ENCODE data around the gene PSD. TPM values are rescaled to one million over a fixed set of nuclear protein-coding genes. Genes with fewer than 3 reads are reported as not detected.

PSD gene
- total RNA-seq, 1 experiment from 2014 or later = 3.4 TPM

DNA sequence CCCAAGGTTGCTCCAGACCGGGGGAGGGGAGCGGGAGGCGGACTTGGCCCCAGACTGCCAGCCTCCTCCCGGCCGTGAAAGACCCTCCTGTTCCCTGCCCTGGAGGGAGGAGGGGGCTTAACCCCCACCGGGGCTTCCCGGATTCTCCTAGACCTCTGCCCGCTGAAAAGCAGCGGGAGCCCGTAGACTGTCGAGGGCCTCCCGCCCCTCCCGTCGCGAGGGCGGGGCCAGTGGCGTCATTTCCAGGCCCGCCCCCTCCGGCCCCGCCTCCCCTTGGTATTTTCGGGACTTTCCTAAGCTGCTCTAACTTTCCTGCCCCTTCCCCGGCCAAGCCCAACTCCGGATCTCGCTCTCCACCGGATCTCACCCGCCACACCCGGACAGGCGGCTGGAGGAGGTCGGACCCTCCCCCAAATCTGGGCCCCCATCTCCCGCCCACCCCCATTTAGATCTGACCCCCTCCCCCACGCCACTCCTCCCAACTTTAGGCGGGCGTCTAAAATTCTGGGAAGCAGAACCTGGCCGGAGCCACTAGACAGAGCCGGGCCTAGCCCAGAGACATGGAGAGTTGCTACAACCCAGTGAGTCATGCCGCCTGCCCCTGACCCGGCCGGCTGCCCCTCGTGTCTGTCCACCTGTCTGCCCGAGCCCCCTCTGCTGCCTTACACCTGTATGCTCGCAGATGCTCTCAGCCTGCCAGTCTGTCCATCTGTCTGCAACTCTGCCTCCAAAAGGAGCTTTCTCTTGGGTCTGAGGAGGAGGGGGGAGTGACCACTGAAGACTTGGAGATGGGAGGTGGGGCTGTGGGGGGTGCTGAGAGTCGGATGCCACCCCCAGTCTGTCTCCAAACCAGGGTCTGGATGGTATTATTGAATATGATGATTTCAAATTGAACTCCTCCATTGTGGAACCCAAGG is 22.9 kb downstream of the PSD start, which contains the start of gene NFKB2:
Gene NFKB2, plus strand, starts transcription at position 306 of the 917 bp plus-strand sequence. Its CDS starts 255 bp downstream, at position 561.
- H2BK12ac ChIP-seq (ENCODE audit: insufficient read length, low read depth, low read length) = no peak within 1 kb of the TSS
- H4K8ac ChIP-seq (replicated peaks; ENCODE audit: insufficient read length, low read depth, low read length) = no peak within 1 kb of the TSS
- H2BK15ac ChIP-seq (ENCODE audit: low read depth, low read length) = no peak within 1 kb of the TSS
- H3K14ac ChIP-seq (ENCODE audit: insufficient read depth, low read length) = peak within 1 kb of the TSS; percentile 55; the same call in 1 of the 2 replicates
- H3K18ac ChIP-seq (ENCODE audit: insufficient read length, low read depth, low read length) = peak within 1 kb of the TSS; percentile 59
- no peak within 1 kb of the TSS for H2AFZ ChIP-seq (ENCODE audit: low read length)
- H3K4ac ChIP-seq (ENCODE audit: low read depth, low read length) = no peak within 1 kb of the TSS
- peak; percentile 92 for DNase-seq
- H3K23ac ChIP-seq (ENCODE audit: insufficient read length, low read depth, low read length) = no peak within 1 kb of the TSS
- H3K4me1 Mint-ChIP-seq = peaks cover 35 to 51% of the 10 kb centered on the region in 2 experiments
- peak within 1 kb of the TSS in 2 of 3 experiments; percentile 62 to 70; a peak in 3 of 7 replicates for H3K27ac Mint-ChIP-seq
- WGBS (ENCODE audit: extremely low coverage, insufficient read length, low lambda C conversion rate) = no CpG with 5 or more reads among the region's 42 CpGs
- no peak within 1 kb of the TSS for H4K91ac ChIP-seq (ENCODE audit: insufficient read length, low read depth, low read length)
- H2BK120ac ChIP-seq (ENCODE audit: low read depth, low read length, poor library complexity, severe bottlenecking) = no peak within 1 kb of the TSS
- peaks cover 11% of the 10 kb centered on the region; the same call in 1 of the 2 replicates for H3K27me3 ChIP-seq (ENCODE audit: insufficient read depth, low read length)
- no peaks in the 10 kb centered on the region for H3K79me2 ChIP-seq (ENCODE audit: insufficient read depth, low read length)
- H4K20me1 ChIP-seq (ENCODE audit: control insufficient read depth, insufficient read depth, insufficient read length) = peaks cover 4% of the 10 kb centered on the region
- H3K4me2 ChIP-seq (ENCODE audit: insufficient read depth, insufficient read length, low read length) = peak within 1 kb of the TSS; percentile 69
- H2BK5ac ChIP-seq (ENCODE audit: insufficient read length, low read length) = no peak within 1 kb of the TSS
- H3K9ac ChIP-seq (ENCODE audit: extremely low read depth, insufficient read length, low read length) = peak within 1 kb of the TSS; percentile 56
- no peak within 1 kb of the TSS for H3K56ac ChIP-seq (ENCODE audit: insufficient read length, low read depth, low read length)
- no peak within 1 kb of the TSS for H2BK20ac ChIP-seq (ENCODE audit: low read depth, low read length, poor library complexity, severe bottlenecking)
- no peaks in the 10 kb centered on the region for H3K9me3 ChIP-seq (ENCODE audit: control insufficient read depth, low read depth, low read length)
- peaks cover 64% of the 10 kb centered on the region for H3K27me3 Mint-ChIP-seq (ENCODE audit: low read depth)
- H3K4me3 Mint-ChIP-seq = peak within 1 kb of the TSS; percentile 73 to 79
- no peak within 1 kb of the TSS for H3T11ph ChIP-seq (ENCODE audit: low read length)
- no peaks in the 10 kb centered on the region for H3K4me1 ChIP-seq (ENCODE audit: insufficient read depth, low read length)
- no peak within 1 kb of the TSS for H4K5ac ChIP-seq (ENCODE audit: insufficient read length, low read depth, low read length)
- no peaks in the 10 kb centered on the region for H3K79me1 ChIP-seq (ENCODE audit: insufficient read depth, low read depth, low read length, poor library complexity, severe bottlenecking)
- H3K23me2 ChIP-seq (ENCODE audit: insufficient read length, low read depth, low read length, poor library complexity, severe bottlenecking) = peaks cover 17% of the 10 kb centered on the region
- TF ChIP-seq, protein P1, sequence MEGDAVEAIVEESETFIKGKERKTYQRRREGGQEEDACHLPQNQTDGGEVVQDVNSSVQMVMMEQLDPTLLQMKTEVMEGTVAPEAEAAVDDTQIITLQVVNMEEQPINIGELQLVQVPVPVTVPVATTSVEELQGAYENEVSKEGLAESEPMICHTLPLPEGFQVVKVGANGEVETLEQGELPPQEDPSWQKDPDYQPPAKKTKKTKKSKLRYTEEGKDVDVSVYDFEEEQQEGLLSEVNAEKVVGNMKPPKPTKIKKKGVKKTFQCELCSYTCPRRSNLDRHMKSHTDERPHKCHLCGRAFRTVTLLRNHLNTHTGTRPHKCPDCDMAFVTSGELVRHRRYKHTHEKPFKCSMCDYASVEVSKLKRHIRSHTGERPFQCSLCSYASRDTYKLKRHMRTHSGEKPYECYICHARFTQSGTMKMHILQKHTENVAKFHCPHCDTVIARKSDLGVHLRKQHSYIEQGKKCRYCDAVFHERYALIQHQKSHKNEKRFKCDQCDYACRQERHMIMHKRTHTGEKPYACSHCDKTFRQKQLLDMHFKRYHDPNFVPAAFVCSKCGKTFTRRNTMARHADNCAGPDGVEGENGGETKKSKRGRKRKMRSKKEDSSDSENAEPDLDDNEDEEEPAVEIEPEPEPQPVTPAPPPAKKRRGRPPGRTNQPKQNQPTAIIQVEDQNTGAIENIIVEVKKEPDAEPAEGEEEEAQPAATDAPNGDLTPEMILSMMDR (conservative IDR thresholded peaks at IDR 0.05) = no peak
- H3K36me3 Mint-ChIP-seq (ENCODE audit: insufficient read depth in 1 of 3, low read depth in 3 of 3) = peaks cover 0 to 20% (median 17%) of the 10 kb centered on the region in 3 experiments; a peak in 6 of 7 replicates
- no peak within 1 kb of the TSS for H3K27ac ChIP-seq (ENCODE audit: insufficient read length, low read depth, low read length)
- H3K9me3 Mint-ChIP-seq = no peaks in the 10 kb centered on the region
- H2AK5ac ChIP-seq (ENCODE audit: insufficient read length, low read length) = no peak within 1 kb of the TSS

Measured in H9 (cell line).